Retinal pigment epithelial cell (primary cell): ENCODE measurements around the gene MYLK.
A peak's percentile ranks its signal among the peaks of the same experiment; 100 is the strongest.

Experiments
- DNase-seq: peaks from one replicate; pipeline ENCODE4 v3.0.0-alpha.2; 2010; ENCODE audit warnings: low read depth
- H3K4me3 ChIP-seq: 2 replicates; pipeline ENCODE4 v1.5.1; 2011; ENCODE audit warnings: mild to moderate bottlenecking, low read length, control low read depth, moderate library complexity
- TF ChIP-seq, protein P1 (sequence below): conservative IDR thresholded peaks from 2 replicates; pipeline ENCODE4 v1.5.1; 2011; ENCODE audit warnings: low read depth, low read length, control low read depth, inconsistent platforms

Gene MYLK

DNA sequence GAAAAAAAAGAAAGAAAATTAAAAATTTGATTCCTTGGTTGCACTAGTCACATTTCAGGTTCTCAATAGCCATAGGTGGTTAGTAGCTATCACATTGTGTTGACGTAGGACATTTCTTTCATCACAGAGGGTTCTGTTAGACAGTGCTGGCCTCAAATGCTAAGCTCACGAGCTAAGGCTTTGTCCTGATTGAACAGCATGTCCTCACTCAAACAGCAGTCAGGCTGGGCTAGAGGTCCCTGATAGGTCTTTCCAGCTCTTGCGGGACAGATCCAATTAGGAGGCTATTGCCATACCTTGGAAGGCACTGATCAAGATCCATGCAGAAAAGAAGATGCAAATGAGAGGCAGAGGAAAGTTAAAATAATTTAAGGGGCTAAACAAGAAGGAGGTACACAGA is 213.4 kb downstream of the MYLK start:
- no peak for DNase-seq
- no peak overlapping the region for H3K4me3 ChIP-seq
- TF ChIP-seq, protein P1, sequence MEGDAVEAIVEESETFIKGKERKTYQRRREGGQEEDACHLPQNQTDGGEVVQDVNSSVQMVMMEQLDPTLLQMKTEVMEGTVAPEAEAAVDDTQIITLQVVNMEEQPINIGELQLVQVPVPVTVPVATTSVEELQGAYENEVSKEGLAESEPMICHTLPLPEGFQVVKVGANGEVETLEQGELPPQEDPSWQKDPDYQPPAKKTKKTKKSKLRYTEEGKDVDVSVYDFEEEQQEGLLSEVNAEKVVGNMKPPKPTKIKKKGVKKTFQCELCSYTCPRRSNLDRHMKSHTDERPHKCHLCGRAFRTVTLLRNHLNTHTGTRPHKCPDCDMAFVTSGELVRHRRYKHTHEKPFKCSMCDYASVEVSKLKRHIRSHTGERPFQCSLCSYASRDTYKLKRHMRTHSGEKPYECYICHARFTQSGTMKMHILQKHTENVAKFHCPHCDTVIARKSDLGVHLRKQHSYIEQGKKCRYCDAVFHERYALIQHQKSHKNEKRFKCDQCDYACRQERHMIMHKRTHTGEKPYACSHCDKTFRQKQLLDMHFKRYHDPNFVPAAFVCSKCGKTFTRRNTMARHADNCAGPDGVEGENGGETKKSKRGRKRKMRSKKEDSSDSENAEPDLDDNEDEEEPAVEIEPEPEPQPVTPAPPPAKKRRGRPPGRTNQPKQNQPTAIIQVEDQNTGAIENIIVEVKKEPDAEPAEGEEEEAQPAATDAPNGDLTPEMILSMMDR = no peak

DNA sequence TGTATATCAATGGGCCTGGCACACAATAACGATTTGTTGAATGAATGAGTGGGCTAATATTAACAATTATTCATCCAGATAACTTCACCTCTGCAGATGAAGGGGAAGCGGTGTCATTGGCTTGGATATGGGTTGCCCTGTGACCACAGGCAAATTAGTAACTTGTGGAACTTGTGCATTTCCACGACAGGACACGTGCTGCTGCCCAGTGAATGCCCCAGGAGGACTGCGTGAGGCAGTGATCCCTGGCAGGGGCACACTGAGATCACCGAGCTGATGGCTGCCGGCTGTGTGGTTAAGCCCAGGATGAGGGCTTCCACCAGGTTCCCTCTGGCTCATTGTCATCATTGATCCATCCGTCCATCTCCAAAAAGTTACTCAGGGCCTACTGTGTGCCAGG is 215.2 kb downstream of the MYLK start:
- DNase-seq = no peak
- no peak overlapping the region for H3K4me3 ChIP-seq
- TF ChIP-seq, protein P1 = no peak

DNA sequence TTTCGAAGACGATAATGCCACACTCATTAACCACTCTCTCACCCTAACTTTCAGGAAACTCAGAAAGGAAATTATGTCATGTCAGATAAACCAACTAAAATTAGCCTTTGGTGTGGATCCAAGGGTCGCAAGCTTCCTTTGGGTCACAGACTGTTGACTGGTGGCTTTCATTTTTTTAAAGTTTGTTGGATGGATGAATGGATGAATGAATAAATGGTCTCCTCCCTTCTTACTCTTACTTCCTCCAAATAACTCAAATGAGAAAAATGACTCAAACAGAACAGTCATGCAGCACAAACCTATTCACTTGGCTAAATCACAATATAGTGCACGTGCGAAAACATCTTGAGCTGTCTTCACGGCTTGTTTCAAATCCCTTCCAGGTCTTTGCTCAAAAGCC is 216.3 kb downstream of the MYLK start:
- no peak overlapping the region for H3K4me3 ChIP-seq
- TF ChIP-seq, protein P1 = no peak
- DNase-seq = no peak

DNA sequence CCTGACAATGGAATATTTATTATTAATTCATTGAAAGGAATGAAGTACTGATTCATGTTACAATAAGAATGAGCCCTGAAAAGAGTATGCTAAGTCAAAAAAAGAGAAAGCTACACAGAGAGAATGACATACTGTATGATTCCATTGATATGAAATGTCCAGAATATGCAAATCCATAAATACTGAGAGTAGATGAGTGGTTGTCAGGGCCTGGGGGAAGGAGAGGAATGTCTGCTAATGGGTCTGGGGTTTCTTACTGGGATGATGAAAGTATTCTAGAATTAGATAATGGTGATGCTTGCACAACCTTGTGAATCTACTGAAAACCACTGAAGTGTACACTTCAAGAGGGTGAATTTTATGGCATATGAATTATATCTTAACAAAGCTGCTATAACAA is 219.4 kb downstream of the MYLK start:
- no peak overlapping the region for H3K4me3 ChIP-seq
- TF ChIP-seq, protein P1 = no peak
- no peak for DNase-seq

DNA sequence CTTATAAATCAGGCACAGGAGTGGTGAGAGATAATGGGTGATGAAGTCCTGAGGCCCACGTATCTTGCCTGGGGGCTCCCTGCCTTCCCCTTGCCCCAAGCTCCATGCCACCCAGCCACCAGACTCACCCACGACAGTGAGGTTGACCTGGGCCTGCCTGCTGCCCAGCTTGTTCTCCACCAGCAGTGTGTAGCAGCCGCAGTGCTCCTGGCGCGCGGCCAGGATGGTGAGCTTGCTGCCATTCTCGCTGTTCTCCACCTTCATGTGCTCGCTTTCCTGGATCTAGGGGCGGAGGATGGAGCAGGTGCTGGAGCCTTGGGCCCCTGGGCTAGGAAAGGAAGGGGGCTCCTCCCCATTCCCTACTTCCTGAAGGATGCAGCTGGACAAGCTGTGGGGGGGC is 220.2 kb downstream of the MYLK start:
- H3K4me3 ChIP-seq = no peak overlapping the region
- TF ChIP-seq, protein P1 = no peak

DNA sequence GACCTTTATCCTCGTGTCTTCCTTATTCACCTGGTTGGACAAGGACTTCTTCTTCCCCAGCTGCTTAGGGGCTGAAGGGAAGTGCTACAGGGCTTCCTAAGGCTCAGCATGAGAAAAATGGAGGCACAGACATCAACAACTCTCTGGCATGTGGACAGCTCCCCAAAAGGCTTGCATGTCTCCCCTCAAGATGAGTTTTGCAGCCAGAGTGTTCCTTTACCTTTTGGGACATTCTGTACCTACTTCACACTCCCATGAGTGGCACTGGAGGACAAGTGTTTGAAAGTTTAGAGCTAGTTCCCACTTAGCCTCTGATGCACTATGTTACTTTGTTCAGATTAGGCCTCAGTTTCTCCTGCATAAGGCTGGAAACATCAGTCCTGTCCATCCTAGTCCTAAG is 222.2 kb downstream of the MYLK start:
- TF ChIP-seq, protein P1 = no peak

More for the DNA sequence above, 220.2 kb downstream of the MYLK start:
- no peak for DNase-seq

DNA sequence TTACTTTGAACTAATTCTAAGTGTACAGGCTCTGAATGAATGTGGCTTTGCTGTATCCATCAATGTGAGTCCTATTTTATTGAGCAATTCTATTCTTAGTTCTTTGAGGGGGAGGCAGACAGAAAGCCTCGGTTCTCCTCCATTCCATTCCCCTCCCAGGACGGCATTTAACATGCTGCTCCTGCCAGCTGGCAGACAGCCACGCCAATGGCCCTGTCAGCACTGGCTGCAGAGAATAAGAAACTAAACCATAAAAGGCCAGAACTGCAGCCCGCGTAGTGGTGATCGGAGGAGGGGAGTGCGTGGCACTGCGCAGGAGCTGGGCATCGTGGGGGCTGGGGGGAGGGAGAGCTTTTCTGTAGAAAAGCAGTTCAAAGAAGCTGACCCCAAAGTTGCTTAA is 223.2 kb downstream of the MYLK start:
- TF ChIP-seq, protein P1 = no peak
- peak; percentile 95 for DNase-seq
- no peak overlapping the region for H3K4me3 ChIP-seq

More for the DNA sequence above, 222.2 kb downstream of the MYLK start:
- H3K4me3 ChIP-seq = no peak overlapping the region
- no peak for DNase-seq
